BE2C (cell line): ENCODE results near the gene STARD4.

Source experiments
- DNase-seq: peaks from one replicate; pipeline ENCODE4 v3.0.0-alpha.2; 2020
- H3K27me3 ChIP-seq: fragments of 250-450 bp; sonication (Bioruptor Pico); 2 replicates; pipeline ENCODE4 v1.5.1; 2020; ENCODE audit warnings: mild to moderate bottlenecking
- H3K36me3 ChIP-seq: fragments of 250-450 bp; sonication (Bioruptor Pico); 2 replicates; pipeline ENCODE4 v1.5.1; 2020; ENCODE audit warnings: mild to moderate bottlenecking
- H3K4me1 ChIP-seq: fragments of 250-450 bp; sonication (Bioruptor Pico); 2 replicates; pipeline ENCODE4 v1.5.1; 2020
- H3K4me3 ChIP-seq: 2 replicates; pipeline ENCODE4 v1.5.1; 2011; ENCODE audit warnings: low read depth, low read length
- H3K9me3 ChIP-seq: fragments of 250-450 bp; sonication (Bioruptor Pico); 2 replicates; pipeline ENCODE4 v1.5.1; 2020
- CTCF ChIP-seq: IDR thresholded peaks from 2 replicates; pipeline ENCODE4 v1.5.1; 2012; ENCODE audit warnings: mild to moderate bottlenecking, low read depth, low read length

STARD4 gene

GRCh38 chr5:111472579-111472978, 39.8 kb downstream of the STARD4 start:
- DNase-seq = peak; percentile 72
- Histone ChIP-seq H3K4me3 (no peak overlapping the region), H3K9me3 (no peaks in the 10 kb centered on the region), H3K36me3 (peaks cover 23% of the 10 kb centered on the region), H3K27me3 (no peaks in the 10 kb centered on the region), H3K4me1 (peaks cover 18% of the 10 kb centered on the region)
- no peak for TF ChIP-seq CTCF

DNA sequence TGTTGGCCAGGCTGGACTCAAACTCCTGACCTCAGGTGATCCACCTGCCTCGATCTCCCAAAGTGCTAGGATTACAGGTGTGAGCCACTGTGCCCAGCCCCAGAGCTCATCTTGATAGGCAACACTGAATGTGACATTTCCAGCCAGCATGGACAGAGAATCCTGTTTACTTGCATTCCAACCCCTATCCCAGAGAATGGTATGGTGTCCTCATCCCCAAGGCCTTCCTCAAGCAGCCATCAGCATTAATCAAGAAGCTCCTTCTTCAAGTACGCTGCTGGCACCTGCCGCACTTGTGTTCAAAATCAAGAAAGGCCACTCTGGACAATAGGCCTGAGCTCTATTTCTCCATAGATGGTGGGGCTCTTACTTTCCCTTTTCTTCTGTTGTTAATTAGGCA, 40.2 kb downstream of the STARD4 start:
- no peak for DNase-seq
- H3K27me3 ChIP-seq = no peaks in the 10 kb centered on the region
- H3K4me3 ChIP-seq = no peak overlapping the region
- no peaks in the 10 kb centered on the region for H3K9me3 ChIP-seq
- peaks cover 18% of the 10 kb centered on the region for H3K36me3 ChIP-seq
- no peak for TF ChIP-seq CTCF
- peaks cover 16% of the 10 kb centered on the region for H3K4me1 ChIP-seq

DNA sequence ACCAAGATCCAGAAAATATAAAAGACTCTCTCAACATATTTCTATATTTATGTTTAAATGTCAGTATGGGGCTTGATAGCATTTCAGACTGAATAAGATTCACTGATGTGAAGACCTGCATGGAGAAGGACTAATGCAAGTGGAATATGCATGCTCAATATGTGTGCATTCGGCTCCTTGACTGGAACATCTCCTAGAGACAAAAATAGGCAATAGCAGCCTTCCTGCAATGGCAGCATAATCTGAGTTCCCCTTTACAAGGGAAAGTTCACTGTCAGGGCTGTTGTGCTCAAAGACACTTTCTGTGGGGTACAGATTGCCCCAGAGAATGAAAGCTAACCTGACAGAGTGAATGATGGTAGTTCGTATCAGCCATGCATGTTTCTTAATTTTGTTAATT, 42.4 kb downstream of the STARD4 start:
- Histone ChIP-seq H3K4me3 (no peak overlapping the region), H3K36me3 (peaks cover 28% of the 10 kb centered on the region), H3K4me1 (peaks cover 11% of the 10 kb centered on the region), H3K9me3 (no peaks in the 10 kb centered on the region), H3K27me3 (no peaks in the 10 kb centered on the region)
- no peak for DNase-seq
- TF ChIP-seq CTCF = peak; percentile 26; the same call in 1 of the 2 replicates

- DNase-seq = no peak
- peaks cover 11% of the 10 kb centered on the region for H3K4me1 ChIP-seq
- no peak for TF ChIP-seq CTCF
- no peaks in the 10 kb centered on the region for H3K27me3 ChIP-seq
- no peak overlapping the region for H3K4me3 ChIP-seq
- H3K36me3 ChIP-seq = peaks cover 28% of the 10 kb centered on the region
- H3K9me3 ChIP-seq = no peaks in the 10 kb centered on the region
Measured at GRCh38 chr5:111469293-111469896, 42.9 kb downstream of the STARD4 start.

- no peaks in the 10 kb centered on the region for H3K9me3 ChIP-seq
- peaks cover 34% of the 10 kb centered on the region for H3K36me3 ChIP-seq
- H3K4me3 ChIP-seq = no peak overlapping the region
- no peaks in the 10 kb centered on the region for H3K27me3 ChIP-seq
- DNase-seq = no peak
- H3K4me1 ChIP-seq = peaks cover 6% of the 10 kb centered on the region
- no peak for TF ChIP-seq CTCF
Measured at GRCh38 chr5:111463311-111463710, 49.0 kb downstream of the STARD4 start.

- Histone ChIP-seq H3K4me3 (no peak overlapping the region), H3K9me3 (no peaks in the 10 kb centered on the region), H3K4me1 (peaks cover 11% of the 10 kb centered on the region), H3K27me3 (no peaks in the 10 kb centered on the region), H3K36me3 (peaks cover 34% of the 10 kb centered on the region)
- DNase-seq = no peak
- TF ChIP-seq CTCF = no peak
Measured at GRCh38 chr5:111461934-111462333, 50.4 kb downstream of the STARD4 start.
